GM21529 (cell line): ENCODE results near the gene WDR87.
"Not testable (repeated sequence)": the region's sequence is repeated elsewhere in the genome, so short reads cannot be mapped to it uniquely, and the experiment has no call there.

Source experiments
- ATAC-seq: cut with Tn5 transposase; IDR thresholded peaks from one replicate; pipeline ENCODE4 v1.9.1; 2021; ENCODE audit not compliant: unreplicated experiment

The WDR87 gene

GRCh38 chr19:37931881-37932655 is 25.7 kb upstream of the WDR87 start:
- ATAC-seq, result peak; percentile 46

GRCh38 chr19:37930416-37930815 is 24.0 kb upstream of the WDR87 start:
- ATAC-seq, result no peak

GRCh38 chr19:37929355-37929923 is 23.0 kb upstream of the WDR87 start:
- ATAC-seq, result no peak

- ATAC-seq, result peak; percentile 61
Observed at GRCh38 chr19:37928527-37929286, 22.3 kb upstream of the WDR87 start.

GRCh38 chr19:37926711-37927110 is 20.3 kb upstream of the WDR87 start:
- no peak for ATAC-seq

- no peak for ATAC-seq
Observed at GRCh38 chr19:37926255-37926654, 19.9 kb upstream of the WDR87 start.

- no peak for ATAC-seq
Observed at GRCh38 chr19:37925212-37925611, 18.8 kb upstream of the WDR87 start.

GRCh38 chr19:37924573-37924972 is 18.2 kb upstream of the WDR87 start:
- ATAC-seq, result not testable (repeated sequence)

- ATAC-seq, result no peak
Observed at GRCh38 chr19:37920591-37921450, 14.4 kb upstream of the WDR87 start.

GRCh38 chr19:37914908-37915307 is 8.5 kb upstream of the WDR87 start:
- ATAC-seq, result peak; percentile 67

GRCh38 chr19:37909661-37910199 is 3.3 kb upstream of the WDR87 start:
- ATAC-seq, result no peak

- no peak for ATAC-seq
Observed at GRCh38 chr19:37907735-37908455, 1.5 kb upstream of the WDR87 start.

- peak; percentile 82 for ATAC-seq
Observed at GRCh38 chr19:37906869-37907734, 708 bp upstream of the WDR87 start, which contains the start of gene SIPA1L3. SIPA1L3 (plus strand) TSS chr19:37907208; CDS start chr19:38081566, 174,358 bp downstream.

- ATAC-seq, result no peak
Observed at GRCh38 chr19:37903096-37903495, 3.3 kb downstream of the WDR87 start.

- ATAC-seq, result peak; percentile 35
Observed at GRCh38 chr19:37902668-37903067, 3.7 kb downstream of the WDR87 start.

GRCh38 chr19:37899966-37900365 is 6.4 kb downstream of the WDR87 start:
- ATAC-seq, result no peak

GRCh38 chr19:37899453-37899852 is 6.9 kb downstream of the WDR87 start:
- no peak for ATAC-seq

- ATAC-seq, result no peak
Observed at GRCh38 chr19:37896180-37896579, 10.2 kb downstream of the WDR87 start.
